ENCODE results near the gene AMIGO2.
"Not testable (repeated sequence)": the region's sequence is repeated elsewhere in the genome, so short reads cannot be mapped to it uniquely, and the experiment has no call there.

Gene AMIGO2
- long read RNA-seq, donor 1, transcript AMIGO2-201 (2 exons, 3,763 nt) = major isoform, 9 of 13 reads
- long read RNA-seq, donor 1, partial matches to known transcripts = 0 of 13 reads
- long read RNA-seq, donor 1, other reads (novel, unspliced or antisense) = 0 of 13 reads
- long read RNA-seq, donor 2, transcript AMIGO2-201 (2 exons, 3,763 nt) = major isoform, 7 of 10 reads
- long read RNA-seq, donor 2, partial matches to known transcripts = 0 of 10 reads
- long read RNA-seq, donor 2, other reads (novel, unspliced or antisense) = 0 of 10 reads
- long read RNA-seq, donor 3, transcript AMIGO2-201 (2 exons, 3,763 nt) = major isoform, 6 of 10 reads
- long read RNA-seq, donor 3, partial matches to known transcripts = 0 of 10 reads
- long read RNA-seq, donor 3, other reads (novel, unspliced or antisense) = 0 of 10 reads
- long read RNA-seq, donor 4, transcript AMIGO2-201 (2 exons, 3,763 nt) = major isoform, 12 of 16 reads
- long read RNA-seq, donor 4, partial matches to known transcripts = 0 of 16 reads
- long read RNA-seq, donor 4, other reads (novel, unspliced or antisense) = 0 of 16 reads
- long read RNA-seq, donor 5, transcript AMIGO2-201 (2 exons, 3,763 nt) = major isoform, 12 of 15 reads
- long read RNA-seq, donor 5, partial matches to known transcripts = 0 of 15 reads
- long read RNA-seq, donor 5, other reads (novel, unspliced or antisense) = 0 of 15 reads
- long read RNA-seq, donor 6, transcript AMIGO2-201 (2 exons, 3,763 nt) = major isoform, 11 of 11 reads
- long read RNA-seq, donor 6, partial matches to known transcripts = 0 of 11 reads
- long read RNA-seq, donor 6, other reads (novel, unspliced or antisense) = 0 of 11 reads
- long read RNA-seq, donor 7, transcript AMIGO2-201 (2 exons, 3,763 nt) = major isoform, 15 of 20 reads
- long read RNA-seq, donor 7, transcript AMIGO2-203 (3 exons, 2,856 nt) = minor isoform, 5 of 20 reads
- long read RNA-seq, donor 7, partial matches to known transcripts = 0 of 20 reads
- long read RNA-seq, donor 7, other reads (novel, unspliced or antisense) = 0 of 20 reads
- long read RNA-seq, donor 8, transcript AMIGO2-201 (2 exons, 3,763 nt) = major isoform, 8 of 16 reads
- long read RNA-seq, donor 8, transcript AMIGO2-203 (3 exons, 2,856 nt) = minor isoform, 5 of 16 reads
- long read RNA-seq, donor 8, partial matches to known transcripts = 0 of 16 reads
- long read RNA-seq, donor 8, other reads (novel, unspliced or antisense) = 0 of 16 reads

- DNase-seq = peak; percentile 77
Observed at GRCh38 chr12:47079468-47079980, at the start of gene AMIGO2, which contains the start of gene PCED1B. TSS of gene AMIGO2 (minus strand) at chr12:47079959. CDS start at chr12:47079002, 957 bp downstream. TSS of gene PCED1B (plus strand) at chr12:47079621. CDS start at chr12:47235064, 155,443 bp downstream.

GRCh38 chr12:47126246-47126645, 46.5 kb upstream of the AMIGO2 start:
- no peak for DNase-seq

- no peak for DNase-seq
Observed at GRCh38 chr12:47124451-47124850, 44.7 kb upstream of the AMIGO2 start.

GRCh38 chr12:47123730-47124129, 44.0 kb upstream of the AMIGO2 start:
- DNase-seq = no peak

GRCh38 chr12:47122602-47123001, 42.8 kb upstream of the AMIGO2 start:
- DNase-seq = no peak

GRCh38 chr12:47121146-47121545, 41.4 kb upstream of the AMIGO2 start:
- no peak for DNase-seq

- DNase-seq = no peak
Observed at GRCh38 chr12:47120736-47121135, 41.0 kb upstream of the AMIGO2 start.

- DNase-seq = not testable (repeated sequence)
Observed at GRCh38 chr12:47117305-47117704, 37.5 kb upstream of the AMIGO2 start.

- no peak for DNase-seq
Observed at GRCh38 chr12:47114481-47114892, 34.7 kb upstream of the AMIGO2 start.

- DNase-seq = no peak
Observed at GRCh38 chr12:47112679-47113078, 32.9 kb upstream of the AMIGO2 start.

GRCh38 chr12:47111854-47112253, 32.1 kb upstream of the AMIGO2 start:
- DNase-seq = no peak

GRCh38 chr12:47111392-47111778, 31.6 kb upstream of the AMIGO2 start:
- DNase-seq = no peak

- DNase-seq = no peak
Observed at GRCh38 chr12:47110718-47111391, 31.1 kb upstream of the AMIGO2 start.

- no peak for DNase-seq
Observed at GRCh38 chr12:47110011-47110541, 30.3 kb upstream of the AMIGO2 start.

GRCh38 chr12:47107926-47108325, 28.2 kb upstream of the AMIGO2 start:
- no peak for DNase-seq

GRCh38 chr12:47107446-47107845, 27.7 kb upstream of the AMIGO2 start:
- no peak for DNase-seq

- no peak for DNase-seq
Observed at GRCh38 chr12:47105914-47106674, 26.3 kb upstream of the AMIGO2 start.

GRCh38 chr12:47102845-47103651, 23.3 kb upstream of the AMIGO2 start:
- no peak for DNase-seq

GRCh38 chr12:47102406-47102805, 22.6 kb upstream of the AMIGO2 start:
- DNase-seq = no peak

GRCh38 chr12:47100160-47100559, 20.4 kb upstream of the AMIGO2 start:
- no peak for DNase-seq
